Suppressor macrophage treated with lipopolysaccharide for 1 hour (primary cell): ENCODE measurements around the gene TTC24.
A peak's percentile ranks its signal among the peaks of the same experiment; 100 is the strongest.
"Not testable (repeated sequence)": the region's sequence is repeated elsewhere in the genome, so short reads cannot be mapped to it uniquely, and the experiment has no call there.

ENCODE experiments used
- DNase-seq, 3 donors: peaks; one replicate each; pipeline ENCODE4 v3.0.0-alpha.2; 2020 to 2022

Gene TTC24

GRCh38 chr1:156589546-156589945 is 10.0 kb downstream of the TTC24 start:
- DNase-seq = no peak

GRCh38 chr1:156590326-156591180 is 11.0 kb downstream of the TTC24 start:
- DNase-seq = no peak

- no peak for DNase-seq
Measured at GRCh38 chr1:156591181-156591431, 11.6 kb downstream of the TTC24 start.

- DNase-seq = peak; percentile 77 to 91 (median 79)
Measured at GRCh38 chr1:156591432-156592157, 12.1 kb downstream of the TTC24 start, which contains the start of gene NAXE. Gene NAXE (plus strand): TSS chr1:156591776. CDS start chr1:156591805, 29 bp downstream.

GRCh38 chr1:156592158-156592909 is 12.8 kb downstream of the TTC24 start:
- no peak for DNase-seq

GRCh38 chr1:156592910-156593660 is 13.6 kb downstream of the TTC24 start:
- DNase-seq = no peak

- no peak for DNase-seq
Measured at GRCh38 chr1:156593661-156593989, 14.1 kb downstream of the TTC24 start.

GRCh38 chr1:156594190-156594589 is 14.7 kb downstream of the TTC24 start:
- no peak for DNase-seq

- no peak for DNase-seq
Measured at GRCh38 chr1:156595016-156595415, 15.5 kb downstream of the TTC24 start.

- no peak for DNase-seq
Measured at GRCh38 chr1:156596426-156596825, 16.9 kb downstream of the TTC24 start.

- DNase-seq = no peak
Measured at GRCh38 chr1:156598125-156598524, 18.6 kb downstream of the TTC24 start.

GRCh38 chr1:156598731-156599432 is 19.4 kb downstream of the TTC24 start:
- DNase-seq = no peak

- DNase-seq = peak; percentile 58 to 77 (median 63)
Measured at GRCh38 chr1:156599811-156600210, 20.3 kb downstream of the TTC24 start.

GRCh38 chr1:156600733-156601121 is 21.2 kb downstream of the TTC24 start:
- DNase-seq = no peak

GRCh38 chr1:156601122-156601830 is 21.8 kb downstream of the TTC24 start, which contains the start of gene GPATCH4:
Gene GPATCH4 (minus strand): TSS chr1:156601479.
- DNase-seq = peak; percentile 90

GRCh38 chr1:156601892-156602291 is 22.4 kb downstream of the TTC24 start:
- DNase-seq = no peak

GRCh38 chr1:156602557-156602993 is 23.1 kb downstream of the TTC24 start:
- peak; percentile 49 to 62 (median 59) for DNase-seq

- DNase-seq = not testable (repeated sequence)
Measured at GRCh38 chr1:156607344-156607743, 27.8 kb downstream of the TTC24 start.

GRCh38 chr1:156608036-156608674 is 28.6 kb downstream of the TTC24 start:
- peak; percentile 78 to 87 (median 85) for DNase-seq

GRCh38 chr1:156608981-156609380 is 29.5 kb downstream of the TTC24 start:
- DNase-seq = peak; percentile 36 to 54 (median 45)

GRCh38 chr1:156610072-156610471 is 30.5 kb downstream of the TTC24 start:
- DNase-seq = not testable (repeated sequence)
